Neutrophil (primary cell): ENCODE results near the gene PPP1R1C.

ENCODE experiments used
- H3K27ac ChIP-seq: fragments of 200-600 bp; sonication (generic); 2 replicates; pipeline ENCODE4 v1.5.1; 2016; ENCODE audit warnings: mild to moderate bottlenecking, moderate library complexity
- H3K27me3 ChIP-seq: fragments of 200-600 bp; sonication (generic); 2 replicates; pipeline ENCODE4 v1.6.0; 2016; ENCODE audit warnings: mild to moderate bottlenecking
- H3K36me3 ChIP-seq: fragments of 200-600 bp; sonication (generic); 2 replicates; pipeline ENCODE4 v1.5.1; 2017
- H3K4me1 ChIP-seq, 2 experiments: fragments of 200-600 bp in 1 of 2; sonication (generic) in 1 of 2; 1 replicate in 1 of 2; 2 replicates in 1 of 2; pipeline versions ENCODE4 v1.5.1 to v1.6.1; 2013 to 2016; ENCODE audit warnings: low read depth in 1 of 2, low read length in 1 of 2, mild to moderate bottlenecking in 1 of 2, moderate library complexity in 1 of 2; ENCODE audit not compliant: control insufficient read depth in 1 of 2, insufficient read depth in 1 of 2
- H3K4me3 ChIP-seq, 2 experiments: fragments of 200-600 bp in 1 of 2; sonication (generic) in 1 of 2; 1 replicate in 1 of 2; 2 replicates in 1 of 2; pipeline ENCODE4 v1.5.1; 2013 to 2016; ENCODE audit warnings: low read depth in 1 of 2, low read length in 1 of 2, mild to moderate bottlenecking in 1 of 2, moderate library complexity in 1 of 2
- H3K9me3 ChIP-seq: fragments of 200-600 bp; sonication (generic); 2 replicates; pipeline ENCODE4 v1.5.1; 2016
- TF ChIP-seq, protein P1 (sequence below): fragments of 200-600 bp; sonication (generic); IDR thresholded peaks from 2 replicates; pipeline ENCODE4 v1.5.1; 2016; ENCODE audit warnings: antibody characterized with exemption

PPP1R1C gene

GRCh38 chr2:182088681-182089320, 103.1 kb downstream of the PPP1R1C start:
- no peak overlapping the region for H3K4me3 ChIP-seq
- TF ChIP-seq, protein P1, sequence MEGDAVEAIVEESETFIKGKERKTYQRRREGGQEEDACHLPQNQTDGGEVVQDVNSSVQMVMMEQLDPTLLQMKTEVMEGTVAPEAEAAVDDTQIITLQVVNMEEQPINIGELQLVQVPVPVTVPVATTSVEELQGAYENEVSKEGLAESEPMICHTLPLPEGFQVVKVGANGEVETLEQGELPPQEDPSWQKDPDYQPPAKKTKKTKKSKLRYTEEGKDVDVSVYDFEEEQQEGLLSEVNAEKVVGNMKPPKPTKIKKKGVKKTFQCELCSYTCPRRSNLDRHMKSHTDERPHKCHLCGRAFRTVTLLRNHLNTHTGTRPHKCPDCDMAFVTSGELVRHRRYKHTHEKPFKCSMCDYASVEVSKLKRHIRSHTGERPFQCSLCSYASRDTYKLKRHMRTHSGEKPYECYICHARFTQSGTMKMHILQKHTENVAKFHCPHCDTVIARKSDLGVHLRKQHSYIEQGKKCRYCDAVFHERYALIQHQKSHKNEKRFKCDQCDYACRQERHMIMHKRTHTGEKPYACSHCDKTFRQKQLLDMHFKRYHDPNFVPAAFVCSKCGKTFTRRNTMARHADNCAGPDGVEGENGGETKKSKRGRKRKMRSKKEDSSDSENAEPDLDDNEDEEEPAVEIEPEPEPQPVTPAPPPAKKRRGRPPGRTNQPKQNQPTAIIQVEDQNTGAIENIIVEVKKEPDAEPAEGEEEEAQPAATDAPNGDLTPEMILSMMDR = no peak
- no peaks in the 10 kb centered on the region for H3K36me3 ChIP-seq
- H3K4me1 ChIP-seq = no peaks in the 10 kb centered on the region
- H3K9me3 ChIP-seq = no peaks in the 10 kb centered on the region
- no peak overlapping the region for H3K27ac ChIP-seq
- no peaks in the 10 kb centered on the region for H3K27me3 ChIP-seq

DNA sequence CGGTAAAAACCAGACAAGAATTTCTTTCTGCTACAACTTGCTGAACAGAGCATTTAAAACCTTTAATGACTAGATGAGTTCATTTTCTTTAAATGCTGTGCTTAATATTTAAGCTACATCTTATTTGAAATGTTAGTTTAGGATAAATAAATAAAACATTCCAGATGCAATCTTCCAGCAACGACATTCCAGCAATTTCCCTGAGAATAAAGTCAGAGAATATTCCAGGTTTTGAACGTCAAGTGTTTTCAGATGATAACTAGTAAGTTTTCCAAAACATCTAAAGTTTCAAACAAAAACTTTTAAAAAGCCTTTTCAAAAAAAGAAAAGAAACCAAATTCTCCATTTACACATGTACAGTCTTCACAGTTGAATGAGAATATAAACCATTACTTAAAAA, 104.8 kb downstream of the PPP1R1C start:
- Histone ChIP-seq H3K4me3 (no peak overlapping the region), H3K4me1 (no peaks in the 10 kb centered on the region), H3K27me3 (no peaks in the 10 kb centered on the region), H3K36me3 (no peaks in the 10 kb centered on the region), H3K9me3 (no peaks in the 10 kb centered on the region), H3K27ac (no peak overlapping the region)
- TF ChIP-seq, protein P1 = no peak

- H3K9me3 ChIP-seq = no peaks in the 10 kb centered on the region
- no peak overlapping the region for H3K27ac ChIP-seq
- H3K27me3 ChIP-seq = no peaks in the 10 kb centered on the region
- H3K36me3 ChIP-seq = no peaks in the 10 kb centered on the region
- H3K4me1 ChIP-seq = no peaks in the 10 kb centered on the region
- no peak overlapping the region for H3K4me3 ChIP-seq
- TF ChIP-seq, protein P1 = no peak
Measured at GRCh38 chr2:182097571-182098164, 112.0 kb downstream of the PPP1R1C start.

- Histone ChIP-seq H3K27me3 (no peaks in the 10 kb centered on the region), H3K4me1 (no peaks in the 10 kb centered on the region), H3K4me3 (no peak overlapping the region), H3K27ac (no peak overlapping the region), H3K9me3 (no peaks in the 10 kb centered on the region), H3K36me3 (no peaks in the 10 kb centered on the region)
- TF ChIP-seq, protein P1 = no peak
Measured at GRCh38 chr2:182098648-182099047, 113.0 kb downstream of the PPP1R1C start.

DNA sequence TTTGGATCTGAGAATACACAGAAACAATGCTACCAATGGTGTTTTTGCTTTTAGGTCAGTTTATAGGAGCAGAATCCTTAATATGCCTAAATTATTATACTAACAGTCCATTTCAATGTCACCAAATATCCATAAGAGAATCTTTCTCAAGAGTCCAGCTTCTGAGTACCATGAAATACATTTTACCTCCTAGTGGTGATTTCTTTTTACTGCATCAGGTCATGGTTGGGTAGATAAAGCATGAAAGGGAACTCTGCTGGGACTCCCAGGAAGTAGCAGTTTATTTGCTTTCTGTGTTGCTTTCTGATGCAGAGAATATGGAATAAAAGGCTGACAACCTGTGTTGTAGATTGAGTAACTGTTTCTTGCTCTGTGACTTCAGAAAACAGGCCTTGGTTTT, 115.6 kb downstream of the PPP1R1C start:
- no peaks in the 10 kb centered on the region for H3K9me3 ChIP-seq
- TF ChIP-seq, protein P1 = no peak
- H3K27ac ChIP-seq = no peak overlapping the region
- H3K4me3 ChIP-seq = no peak overlapping the region
- H3K27me3 ChIP-seq = no peaks in the 10 kb centered on the region
- no peaks in the 10 kb centered on the region for H3K36me3 ChIP-seq
- H3K4me1 ChIP-seq = no peaks in the 10 kb centered on the region
